CD4-positive, alpha-beta memory T cell (primary cell): ENCODE measurements around the gene MAST4. TPM values are rescaled to one million over a fixed set of nuclear protein-coding genes. Genes with fewer than 3 reads are reported as not detected.

ENCODE experiments used
- CTCF ChIA-PET: fragments of 350-600 bp; sonication (Branson Sonifier 250); formaldehyde crosslinking; loops from one replicate; lab custom pipeline; 2021; ENCODE audit warnings: inconsistent platforms; ENCODE audit not compliant: partially characterized antibody; lab: Charles Lee
- POLR2A ChIA-PET: fragments of 350-600 bp; sonication (Branson Sonifier 250); formaldehyde crosslinking; loops from one replicate; lab custom pipeline; 2021; ENCODE audit not compliant: partially characterized antibody; lab: Charles Lee
- DNase-seq, 5 donors: peaks; one replicate each; pipeline versions ENCODE4 v3.0.0 to v3.0.0-alpha.2; 2020 to 2022; ENCODE audit warnings: mixed read lengths in 1 of 5
- H3K27ac ChIP-seq: one replicate; pipeline ENCODE4 v1.7.0; 2013; ENCODE audit warnings: low read depth, low read length
- H3K27me3 ChIP-seq: 2 replicates; pipeline ENCODE4 v1.7.0; 2013; ENCODE audit warnings: mild to moderate bottlenecking, low read length, moderate library complexity; ENCODE audit not compliant: insufficient read depth
- H3K36me3 ChIP-seq: 2 replicates; pipeline ENCODE4 v1.7.0; 2013; ENCODE audit warnings: mild to moderate bottlenecking, low read length, moderate library complexity; ENCODE audit not compliant: insufficient read depth
- H3K4me1 ChIP-seq: 2 replicates; pipeline ENCODE4 v1.7.0; 2013; ENCODE audit warnings: mild to moderate bottlenecking, low read length, moderate library complexity; ENCODE audit not compliant: insufficient read depth
- H3K4me3 ChIP-seq, 2 donors: one replicate each; pipeline ENCODE4 v1.7.0; 2013; ENCODE audit warnings: low read length in 2 of 2, mild to moderate bottlenecking in 1 of 2
- H3K9me3 ChIP-seq, 2 donors: one replicate each; pipeline ENCODE4 v1.7.0; 2013; ENCODE audit warnings: low read length in 2 of 2, control low read depth in 1 of 2; ENCODE audit not compliant: control insufficient read depth in 1 of 2
- H3K27ac Mint-ChIP-seq, 7 donors: one replicate each; pipeline ENCODE4 v1.8.0; 2020 to 2021; ENCODE audit warnings: mixed read lengths in 7 of 7, mild to moderate bottlenecking in 6 of 7, inconsistent platforms in 3 of 7, moderate library complexity in 3 of 7
- H3K27me3 Mint-ChIP-seq, 2 donors: one replicate each; pipeline ENCODE4 v1.8.0; 2020 to 2021; ENCODE audit warnings: mixed read lengths in 2 of 2
- H3K36me3 Mint-ChIP-seq, 2 donors: one replicate each; pipeline ENCODE4 v1.8.0; 2020 to 2021; ENCODE audit warnings: mixed read lengths in 2 of 2, inconsistent platforms in 1 of 2, mild to moderate bottlenecking in 1 of 2
- H3K4me1 Mint-ChIP-seq, 4 donors: one replicate each; pipeline ENCODE4 v1.8.0; 2020 to 2021; ENCODE audit warnings: mixed read lengths in 4 of 4, mild to moderate bottlenecking in 1 of 4
- H3K4me3 Mint-ChIP-seq, 8 donors: one replicate each; pipeline ENCODE4 v1.8.0; 2020 to 2021; ENCODE audit warnings: mixed read lengths in 8 of 8, mild to moderate bottlenecking in 7 of 8, moderate library complexity in 6 of 8, inconsistent platforms in 3 of 8
- H3K9me3 Mint-ChIP-seq, 8 donors: one replicate each; pipeline ENCODE4 v1.8.0; 2020 to 2021; ENCODE audit warnings: mixed read lengths in 8 of 8, mild to moderate bottlenecking in 5 of 8, inconsistent platforms in 3 of 8, moderate library complexity in 1 of 8
- intact Hi-C: fragments of 100-400 bp; cut with micrococcal nuclease; formaldehyde crosslinking; loops from one replicate; pipeline ENCODE4 v1.15.1; 2023
- polyA plus RNA-seq, 2 donors: library from polyadenylated mRNA; unstranded; fragments of 300-500 nt; fragmentation: Illumina TruSeq; gene quantifications; one replicate each; pipeline ENCODE4 v1.2.3, GENCODE V29; 2021
- total RNA-seq, 2 experiments: library from RNA; stranded (reverse); gene quantifications; one replicate each; pipeline ENCODE4 v1.2.3, GENCODE V29; 2021

The MAST4 gene
- total and polyA plus RNA-seq, 4 experiments from 2014 or later, result 9.2 to 27.0 (median 21.3) TPM

DNA sequence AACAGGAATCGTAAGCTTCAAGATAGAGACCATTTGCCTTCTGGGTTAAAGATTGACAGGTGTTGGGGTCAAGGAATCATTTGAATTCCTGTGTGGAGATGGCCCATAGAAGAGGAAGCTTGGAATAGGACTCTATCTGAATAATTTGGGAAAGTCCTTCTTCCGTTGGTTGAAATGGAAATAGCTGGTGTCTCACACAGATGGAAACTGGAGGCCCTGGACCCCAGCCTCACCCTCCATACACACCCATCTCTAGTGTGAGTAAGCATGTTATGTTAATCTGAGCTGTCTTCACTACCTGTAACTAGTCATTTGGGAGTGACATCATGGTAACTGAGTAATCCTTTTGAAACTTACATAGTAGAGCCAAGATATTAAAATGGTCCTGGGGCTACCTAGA is 416.0 kb downstream of the MAST4 start:
- Mint-ChIP-seq H3K27me3 (no peaks in the 10 kb centered on the region), H3K27ac (no peak overlapping the region), H3K9me3 (no peaks in the 10 kb centered on the region), H3K4me1 (peaks cover 56 to 84% (median 65%) of the 10 kb centered on the region in 4 donors), H3K36me3 (peaks cover 4 to 8% of the 10 kb centered on the region in 2 donors), H3K4me3 (no peak overlapping the region)
- no peaks in the 10 kb centered on the region for H3K27me3 ChIP-seq
- ChIA-PET POLR2A (no interaction called here), CTCF (interaction anchor here (1.4 kb wide), 1 partner anchor 25 kb away, joined by 7 read pairs; no protein-coding TSS in a partner anchor)
- no peaks in the 10 kb centered on the region for H3K9me3 ChIP-seq
- H3K4me3 ChIP-seq, result no peak overlapping the region
- DNase-seq, result no peak
- intact Hi-C loops, result no loop called here
- H3K36me3 ChIP-seq, result no peaks in the 10 kb centered on the region
- peaks cover 43% of the 10 kb centered on the region for H3K4me1 ChIP-seq
- H3K27ac ChIP-seq, result no peak overlapping the region

DNA sequence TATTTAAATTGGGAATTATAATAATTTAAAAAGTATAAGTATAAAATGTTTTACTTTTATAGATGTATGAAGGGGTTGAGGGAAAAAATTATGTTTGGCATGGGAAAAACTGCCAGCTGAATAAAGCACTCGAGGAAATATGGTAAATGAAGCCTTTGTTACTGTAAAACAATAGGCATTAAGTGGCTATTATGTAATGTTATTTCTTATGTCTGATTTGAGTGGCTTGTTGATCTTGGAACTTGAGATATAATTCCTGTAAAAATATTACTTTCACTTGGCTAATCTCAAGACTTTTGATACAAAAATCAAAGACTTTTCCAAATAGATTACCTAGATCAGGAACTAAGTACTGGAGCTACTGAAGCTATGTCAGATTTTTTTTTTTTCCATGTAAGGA is 417.5 kb downstream of the MAST4 start:
- H3K4me3 ChIP-seq, result no peak overlapping the region
- Mint-ChIP-seq H3K4me1 (peaks cover 43 to 69% (median 52%) of the 10 kb centered on the region in 4 donors), H3K27me3 (no peaks in the 10 kb centered on the region), H3K9me3 (no peaks in the 10 kb centered on the region), H3K36me3 (peaks cover 5 to 12% of the 10 kb centered on the region in 2 donors), H3K4me3 (no peak overlapping the region), H3K27ac (no peak overlapping the region)
- intact Hi-C loops, result no loop called here
- ChIA-PET POLR2A (interaction anchor here (0.6 to 1.2 kb wide), 3 partner anchors 9 to 195 kb away, joined by 3 to 5 read pairs (median 3); no protein-coding TSS in a partner anchor), CTCF (interaction anchor here (1.0 kb wide), 4 partner anchors 21 to 196 kb away, joined by 3 to 4 read pairs (median 3); no protein-coding TSS in a partner anchor)
- H3K36me3 ChIP-seq, result no peaks in the 10 kb centered on the region
- no peak overlapping the region for H3K27ac ChIP-seq
- H3K9me3 ChIP-seq, result no peaks in the 10 kb centered on the region
- no peaks in the 10 kb centered on the region for H3K27me3 ChIP-seq
- peaks cover 27% of the 10 kb centered on the region for H3K4me1 ChIP-seq
- DNase-seq, result no peak

DNA sequence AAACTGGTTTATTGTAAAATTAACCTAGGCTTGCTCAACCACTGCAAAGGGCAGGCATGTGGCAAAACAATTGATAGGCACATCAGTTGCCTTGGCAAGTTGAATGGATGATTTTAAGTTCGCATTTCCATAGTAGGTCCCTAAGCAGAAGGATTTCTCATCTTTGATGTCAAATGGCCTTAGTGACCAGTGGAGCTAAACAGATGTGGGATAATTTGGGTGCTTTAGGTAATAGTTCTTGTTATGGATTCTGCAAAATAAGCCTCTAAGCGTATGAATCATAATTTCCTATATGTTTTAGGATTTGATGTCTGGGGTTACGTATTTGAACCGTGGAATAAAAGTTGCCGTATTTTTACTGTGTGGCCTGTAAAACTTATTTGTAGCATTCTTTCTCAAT is 418.0 kb downstream of the MAST4 start:
- CTCF ChIA-PET, result interaction anchor here (1.0 kb wide), 1 partner anchor 22 kb away, joined by 3 read pairs; no protein-coding TSS in a partner anchor
- H3K27me3 ChIP-seq, result no peaks in the 10 kb centered on the region
- no peak overlapping the region for H3K4me3 ChIP-seq
- no peaks in the 10 kb centered on the region for H3K27me3 Mint-ChIP-seq
- peaks cover 5 to 12% of the 10 kb centered on the region in 2 donors for H3K36me3 Mint-ChIP-seq
- H3K27ac Mint-ChIP-seq, result no peak overlapping the region
- peaks cover 22% of the 10 kb centered on the region for H3K4me1 ChIP-seq
- H3K9me3 ChIP-seq, result no peaks in the 10 kb centered on the region
- POLR2A ChIA-PET, result interaction anchor here (1.2 to 2.9 kb wide), 2 partner anchors 10 kb away, joined by 5 to 24 read pairs; no protein-coding TSS in a partner anchor
- intact Hi-C loops, result no loop called here
- H3K9me3 Mint-ChIP-seq, result no peaks in the 10 kb centered on the region
- no peaks in the 10 kb centered on the region for H3K36me3 ChIP-seq
- H3K27ac ChIP-seq, result no peak overlapping the region
- no peak for DNase-seq
- H3K4me3 Mint-ChIP-seq, result no peak overlapping the region
- H3K4me1 Mint-ChIP-seq, result peaks cover 38 to 64% (median 47%) of the 10 kb centered on the region in 4 donors

DNA sequence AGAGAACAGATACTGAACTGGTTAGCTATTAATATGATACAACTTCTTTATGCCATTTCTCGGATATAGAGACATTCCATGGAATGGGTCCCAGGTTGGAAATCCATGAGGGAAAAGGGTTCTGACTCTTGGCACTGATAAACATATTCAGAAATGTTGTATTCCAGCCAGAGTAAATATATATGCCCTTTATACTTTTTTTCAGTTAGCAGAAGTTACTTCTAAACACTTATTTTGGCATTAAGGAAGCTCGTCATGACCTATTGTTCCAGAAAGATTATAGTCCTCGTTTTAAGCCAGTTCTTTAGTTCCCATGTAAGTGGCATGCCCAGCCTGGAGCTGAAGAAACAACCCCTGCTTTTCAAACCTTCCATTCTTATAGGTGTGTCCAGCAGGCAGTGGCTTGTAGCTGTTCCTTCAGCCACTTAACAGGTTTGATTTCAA is 418.8 kb downstream of the MAST4 start:
- no peaks in the 10 kb centered on the region for H3K9me3 Mint-ChIP-seq
- ChIA-PET POLR2A (interaction anchor here (2.9 kb wide), 1 partner anchor 10 kb away, joined by 24 read pairs; no protein-coding TSS in a partner anchor), CTCF (no interaction called here)
- no peak overlapping the region for H3K27ac Mint-ChIP-seq
- H3K27me3 Mint-ChIP-seq, result no peaks in the 10 kb centered on the region
- Histone ChIP-seq H3K9me3 (no peaks in the 10 kb centered on the region), H3K27me3 (no peaks in the 10 kb centered on the region), H3K36me3 (no peaks in the 10 kb centered on the region), H3K4me3 (no peak overlapping the region), H3K4me1 (peaks cover 17% of the 10 kb centered on the region), H3K27ac (no peak overlapping the region)
- peaks cover 5 to 12% of the 10 kb centered on the region in 2 donors for H3K36me3 Mint-ChIP-seq
- DNase-seq, result no peak
- peaks cover 34 to 56% (median 44%) of the 10 kb centered on the region in 4 donors for H3K4me1 Mint-ChIP-seq
- peak overlapping the region in 1 of 8 donors; percentile 37 for H3K4me3 Mint-ChIP-seq
- intact Hi-C loops, result no loop called here

DNA sequence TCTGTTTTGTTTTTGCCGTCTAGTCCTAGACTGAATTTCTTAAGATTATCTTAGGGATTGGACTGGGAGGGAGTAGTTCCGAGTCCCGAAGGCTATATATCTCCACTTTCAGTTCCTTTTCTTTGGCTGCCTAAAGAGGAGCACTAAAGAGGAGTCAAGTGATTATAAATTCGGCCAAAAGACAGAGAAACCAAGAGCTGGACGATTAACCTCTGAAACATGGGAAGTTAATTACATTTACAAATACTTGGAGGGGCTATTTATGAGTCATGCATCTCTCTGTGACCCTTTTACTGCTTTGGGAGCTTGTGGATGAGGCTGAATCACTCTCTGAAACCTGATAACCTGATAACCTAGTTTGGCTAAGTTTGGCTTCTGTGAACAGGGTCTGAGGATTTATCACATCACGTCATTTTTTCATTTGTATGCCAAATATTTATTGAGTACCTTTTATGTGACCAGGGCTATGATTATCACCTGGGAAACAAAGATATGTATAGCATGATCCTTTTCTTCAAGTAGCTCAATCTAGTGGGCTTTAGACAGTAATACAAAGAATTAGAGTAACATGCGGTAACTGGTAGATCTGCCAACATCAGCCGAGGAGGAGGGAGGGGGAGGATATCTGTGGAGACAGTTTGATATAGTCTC is 419.5 kb downstream of the MAST4 start:
- no peaks in the 10 kb centered on the region for H3K27me3 Mint-ChIP-seq
- H3K4me1 Mint-ChIP-seq, result peaks cover 30 to 52% (median 38%) of the 10 kb centered on the region in 4 donors
- peaks cover 5 to 12% of the 10 kb centered on the region in 2 donors for H3K36me3 Mint-ChIP-seq
- CTCF ChIA-PET, result no interaction called here
- no peak overlapping the region for H3K4me3 ChIP-seq
- H3K27ac ChIP-seq, result no peak overlapping the region
- DNase-seq, result no peak
- H3K9me3 ChIP-seq, result no peaks in the 10 kb centered on the region
- H3K4me1 ChIP-seq, result peaks cover 17% of the 10 kb centered on the region
- peak overlapping the region in 3 of 8 donors; percentile 4 to 37 (median 36) for H3K4me3 Mint-ChIP-seq
- peak overlapping the region in 1 of 7 donors; percentile 0 for H3K27ac Mint-ChIP-seq
- no peaks in the 10 kb centered on the region for H3K9me3 Mint-ChIP-seq
- no peaks in the 10 kb centered on the region for H3K36me3 ChIP-seq
- POLR2A ChIA-PET, result interaction anchor here (2.9 kb wide), 1 partner anchor 11 kb away, joined by 24 read pairs; no protein-coding TSS in a partner anchor
- intact Hi-C loops, result no loop called here
- no peaks in the 10 kb centered on the region for H3K27me3 ChIP-seq

DNA sequence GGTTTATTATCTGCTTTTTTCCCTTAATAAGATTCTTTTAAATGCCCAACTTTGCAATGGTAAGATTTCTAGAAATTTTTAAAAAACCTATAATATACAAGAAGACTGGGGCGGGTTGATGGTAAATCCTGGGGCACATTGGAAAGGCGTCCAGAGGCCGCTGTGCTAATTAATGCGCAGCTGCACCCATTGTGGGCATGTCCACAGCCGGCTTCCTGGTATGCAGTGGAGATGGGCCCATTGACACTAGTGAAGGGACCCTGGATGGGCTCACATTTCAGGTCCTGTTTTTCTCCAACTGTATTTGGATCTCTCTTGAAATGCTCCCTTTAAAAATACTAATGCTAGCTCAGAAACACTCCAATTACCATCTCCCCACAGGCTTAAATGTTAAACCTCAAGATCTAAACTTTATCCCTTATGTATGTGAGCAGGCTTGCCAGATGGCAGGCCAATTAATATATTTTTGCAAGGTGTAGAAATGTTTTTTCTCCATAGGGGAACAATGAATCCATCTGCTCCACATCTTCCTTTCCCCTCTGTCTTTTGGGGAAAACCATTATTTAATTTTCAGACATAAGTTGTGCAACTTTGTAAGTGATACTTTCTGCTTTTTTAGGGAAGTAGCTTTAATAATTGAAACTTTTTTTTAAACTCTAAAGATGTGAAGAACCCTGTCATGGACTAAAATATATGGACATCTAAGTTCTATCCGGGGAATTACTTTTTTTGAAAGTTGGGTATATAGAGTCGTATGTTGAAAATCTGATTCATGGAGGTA is 423.1 kb downstream of the MAST4 start:
- intact Hi-C loops, result no loop called here
- CTCF ChIA-PET, result no interaction called here
- no peak overlapping the region for H3K27ac Mint-ChIP-seq
- no peak overlapping the region for H3K4me3 Mint-ChIP-seq
- H3K4me1 Mint-ChIP-seq, result peaks cover 13 to 23% (median 17%) of the 10 kb centered on the region in 4 donors
- H3K9me3 Mint-ChIP-seq, result no peaks in the 10 kb centered on the region
- Histone ChIP-seq H3K27me3 (no peaks in the 10 kb centered on the region), H3K9me3 (no peaks in the 10 kb centered on the region), H3K36me3 (no peaks in the 10 kb centered on the region), H3K27ac (no peak overlapping the region), H3K4me1 (peaks cover 13% of the 10 kb centered on the region), H3K4me3 (no peak overlapping the region)
- DNase-seq, result no peak
- no peaks in the 10 kb centered on the region for H3K27me3 Mint-ChIP-seq
- POLR2A ChIA-PET, result interaction anchor here (1.1 kb wide), 1 partner anchor 15 kb away, joined by 3 read pairs; no protein-coding TSS in a partner anchor
- H3K36me3 Mint-ChIP-seq, result peaks cover 5 to 15% of the 10 kb centered on the region in 2 donors
